Neuronal stem cell (in vitro differentiated cells): ENCODE data around the gene DOHH.
"Not testable (repeated sequence)": the region's sequence is repeated elsewhere in the genome, so short reads cannot be mapped to it uniquely, and the experiment has no call there.

Experiments
- DNase-seq: peaks from one replicate; pipeline ENCODE4 v3.0.0-alpha.2; 2013; ENCODE audit warnings: low spot score
- H2AFZ ChIP-seq: one replicate; pipeline ENCODE4 v1.6.1; 2013; ENCODE audit warnings: mild to moderate bottlenecking, low read length, inconsistent platforms
- H2AK5ac ChIP-seq: 2 replicates; pipeline ENCODE4 v1.6.1; 2013; ENCODE audit warnings: low read depth, mild to moderate bottlenecking, inconsistent platforms, low read length, moderate library complexity, mixed read lengths
- H2BK120ac ChIP-seq: 2 replicates; pipeline ENCODE4 v1.6.1; 2013; ENCODE audit warnings: low read depth, mild to moderate bottlenecking, inconsistent platforms, low read length, moderate library complexity, mixed read lengths
- H2BK12ac ChIP-seq: one replicate; pipeline ENCODE4 v1.6.1; 2013; ENCODE audit warnings: low read length, inconsistent platforms
- H2BK15ac ChIP-seq: 2 replicates; pipeline ENCODE4 v1.6.1; 2013; ENCODE audit warnings: mild to moderate bottlenecking, low read length, inconsistent platforms, mixed read lengths
- H2BK5ac ChIP-seq: one replicate; pipeline ENCODE4 v1.6.1; 2013; ENCODE audit warnings: inconsistent platforms, mild to moderate bottlenecking, low read length, moderate library complexity
- H3K14ac ChIP-seq: one replicate; pipeline ENCODE4 v1.6.1; 2013; ENCODE audit warnings: low read length, inconsistent platforms
- H3K18ac ChIP-seq: 2 replicates; pipeline ENCODE4 v1.6.1; 2013; ENCODE audit warnings: low read length, inconsistent platforms
- H3K23ac ChIP-seq: 2 replicates; pipeline ENCODE4 v1.6.1; 2013; ENCODE audit warnings: low read depth, mild to moderate bottlenecking, mixed read lengths, low read length, inconsistent platforms; ENCODE audit not compliant: poor library complexity
- H3K27ac ChIP-seq: replicated peaks from 3 replicates; pipeline ENCODE4 v1.5.1; 2013; ENCODE audit warnings: low read length, inconsistent platforms
- H3K27me3 ChIP-seq, 3 experiments: 2 replicates each; pipeline ENCODE4 v1.6.1; 2013; ENCODE audit warnings: low read length in 3 of 3, mild to moderate bottlenecking in 2 of 3, inconsistent platforms in 1 of 3, low read depth in 1 of 3, mixed read lengths in 1 of 3, moderate library complexity in 1 of 3; ENCODE audit not compliant: control insufficient read depth in 3 of 3, insufficient read depth in 3 of 3
- H3K36me3 ChIP-seq, 2 donors: replicated peaks in 1 of 2; 2 replicates each; pipeline ENCODE4 v1.6.1; 2013; ENCODE audit warnings: low read length in 2 of 2; ENCODE audit not compliant: control insufficient read depth in 2 of 2, insufficient read depth in 2 of 2
- H3K4ac ChIP-seq: 2 replicates; pipeline ENCODE4 v1.6.1; 2013; ENCODE audit warnings: inconsistent platforms, mild to moderate bottlenecking, low read length, moderate library complexity
- H3K4me1 ChIP-seq, 2 donors: 1 replicate in 1 of 2; 2 replicates in 1 of 2; pipeline ENCODE4 v1.6.1; 2013; ENCODE audit warnings: low read length in 2 of 2, low read depth in 1 of 2; ENCODE audit not compliant: control insufficient read depth in 2 of 2, insufficient read depth in 1 of 2
- H3K4me2 ChIP-seq: one replicate; pipeline ENCODE4 v1.6.1; 2013; ENCODE audit warnings: mild to moderate bottlenecking, low read length, inconsistent platforms; ENCODE audit not compliant: insufficient read depth, poor library complexity, severe bottlenecking
- H3K4me3 ChIP-seq, 2 donors: 2 replicates each; pipeline ENCODE4 v1.5.1; 2013; ENCODE audit warnings: low read length in 2 of 2, mild to moderate bottlenecking in 2 of 2, inconsistent platforms in 1 of 2, moderate library complexity in 1 of 2
- H3K79me1 ChIP-seq: one replicate; pipeline ENCODE4 v1.6.1; 2013; ENCODE audit warnings: low read depth, mild to moderate bottlenecking, inconsistent platforms, low read length, moderate library complexity
- H3K9ac ChIP-seq: one replicate; pipeline ENCODE4 v1.6.1; 2013; ENCODE audit warnings: mild to moderate bottlenecking, low read depth, low read length, inconsistent platforms; ENCODE audit not compliant: poor library complexity
- H3K9me3 ChIP-seq, 2 donors: replicated peaks in 1 of 2; 2 replicates each; pipeline versions ENCODE3 to v1.6.1; 2013; ENCODE audit warnings: low read length in 2 of 2, mild to moderate bottlenecking in 2 of 2, inconsistent platforms in 1 of 2, low read depth in 1 of 2, mixed read lengths in 1 of 2, moderate library complexity in 1 of 2; ENCODE audit not compliant: control insufficient read depth in 2 of 2, insufficient read depth in 1 of 2
- H4K8ac ChIP-seq: one replicate; pipeline ENCODE4 v1.6.1; 2013; ENCODE audit warnings: low read depth, mild to moderate bottlenecking, inconsistent platforms, low read length, moderate library complexity
- H4K91ac ChIP-seq: one replicate; pipeline ENCODE4 v1.6.1; 2013; ENCODE audit warnings: low read length, low read depth, mild to moderate bottlenecking, inconsistent platforms; ENCODE audit not compliant: poor library complexity
- WGBS, 2 donors: extraction: QIAGEN DNeasy Blood & Tissue Kit; methylation state at CpG; one replicate each; pipeline ENCODE4 v1.1.7; 2013; ENCODE audit warnings: missing lambda C conversion rate in 2 of 2, mixed read lengths in 1 of 2; ENCODE audit not compliant: insufficient read length in 2 of 2, insufficient replicate concordance in 1 of 2; ENCODE audit errors: extremely low coverage in 2 of 2; 5-methylcytosine and 5-hydroxymethylcytosine counted together

DOHH gene

GRCh38 chr19:3451451-3451866 is 49.0 kb downstream of the DOHH start:
- Histone ChIP-seq H4K91ac (no peak overlapping the region), H3K79me1 (peaks cover 2% of the 10 kb centered on the region), H2BK120ac (no peak overlapping the region), H3K36me3 (peaks cover 0 to 3% of the 10 kb centered on the region in 2 donors), H2BK12ac (no peak overlapping the region), H3K14ac (no peak overlapping the region), H3K23ac (no peak overlapping the region), H3K27me3 (no peaks in the 10 kb centered on the region), H3K4me1 (no peaks in the 10 kb centered on the region), H4K8ac (no peak overlapping the region), H2BK5ac (no peak overlapping the region), H2AK5ac (no peak overlapping the region), H3K4ac (no peak overlapping the region), H3K9ac (no peak overlapping the region), H3K4me3 (no peak overlapping the region), H2BK15ac (no peak overlapping the region), H3K4me2 (no peak overlapping the region), H3K18ac (no peak overlapping the region), H3K9me3 (no peaks in the 10 kb centered on the region), H2AFZ (no peak overlapping the region), H3K27ac (no peak overlapping the region)
- no CpG with 5 or more reads among the region's 10 CpGs for WGBS, 2 donors
- no peak for DNase-seq

DNA sequence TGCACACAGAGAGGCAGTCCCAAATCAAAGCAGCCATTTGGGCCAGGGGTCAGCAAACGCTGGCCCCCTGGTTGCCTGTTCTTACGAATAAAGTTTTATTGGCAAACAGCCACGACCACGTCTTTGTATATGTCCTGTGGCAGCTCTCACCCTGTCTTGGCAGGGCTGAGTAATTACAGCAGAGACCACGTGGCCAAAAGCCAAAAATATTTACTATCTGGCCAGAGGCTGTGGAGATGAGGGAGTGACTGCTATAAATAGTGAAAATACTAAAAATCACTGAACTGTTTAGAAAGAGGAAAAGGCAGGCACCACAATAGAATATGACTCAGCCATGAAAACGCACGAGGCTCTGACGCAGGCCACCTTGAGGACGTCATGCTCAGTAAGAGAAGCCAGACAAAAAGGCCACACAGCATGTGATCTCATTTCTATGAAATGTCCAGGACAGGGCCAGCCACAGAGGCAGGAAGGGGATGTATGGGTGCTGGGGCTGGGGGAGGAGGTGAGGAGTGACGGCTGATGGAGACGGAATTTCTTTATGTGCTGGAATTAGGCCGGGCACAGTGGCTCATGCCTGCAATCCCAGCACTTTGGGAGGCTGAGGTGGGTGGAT is 49.6 kb downstream of the DOHH start:
- H2AK5ac ChIP-seq = no peak overlapping the region
- no peaks in the 10 kb centered on the region for H3K4me1 ChIP-seq
- H3K79me1 ChIP-seq = peaks cover 2% of the 10 kb centered on the region
- DNase-seq = no peak
- H2AFZ ChIP-seq = no peak overlapping the region
- no peak overlapping the region for H4K8ac ChIP-seq
- no peak overlapping the region for H3K4me2 ChIP-seq
- H2BK120ac ChIP-seq = no peak overlapping the region
- peaks cover 0 to 3% (median 0%) of the 10 kb centered on the region in 3 experiments for H3K27me3 ChIP-seq
- no peak overlapping the region for H3K18ac ChIP-seq
- H2BK5ac ChIP-seq = no peak overlapping the region
- WGBS, 2 donors = no CpG with 5 or more reads among the region's 12 CpGs
- no peak overlapping the region for H3K9ac ChIP-seq
- no peak overlapping the region for H3K4me3 ChIP-seq
- H3K4ac ChIP-seq = no peak overlapping the region
- H2BK12ac ChIP-seq = no peak overlapping the region
- H3K36me3 ChIP-seq = peaks cover 0 to 3% of the 10 kb centered on the region in 2 donors
- no peak overlapping the region for H2BK15ac ChIP-seq
- H3K9me3 ChIP-seq = no peaks in the 10 kb centered on the region
- H3K14ac ChIP-seq = no peak overlapping the region
- H3K27ac ChIP-seq = no peak overlapping the region
- no peak overlapping the region for H3K23ac ChIP-seq
- no peak overlapping the region for H4K91ac ChIP-seq

- H3K36me3 ChIP-seq = peaks cover 3% of the 10 kb centered on the region in 2 donors
- no peak overlapping the region for H3K27ac ChIP-seq
- H2AK5ac ChIP-seq = peak overlapping the region; percentile 63
- peaks cover 0 to 7% (median 0%) of the 10 kb centered on the region in 3 experiments for H3K27me3 ChIP-seq
- H4K8ac ChIP-seq = no peak overlapping the region
- peak overlapping the region; percentile 57 for H2BK15ac ChIP-seq
- DNase-seq = no peak
- H2BK12ac ChIP-seq = peak overlapping the region; percentile 58
- peak overlapping the region; percentile 31 for H3K4ac ChIP-seq
- H3K79me1 ChIP-seq = peaks cover 4% of the 10 kb centered on the region
- no peak overlapping the region for H4K91ac ChIP-seq
- H3K4me1 ChIP-seq = peaks cover 7 to 9% of the 10 kb centered on the region in 2 donors
- peak overlapping the region; percentile 39 for H2BK5ac ChIP-seq
- no peak overlapping the region for H3K23ac ChIP-seq
- peaks cover 0 to 4% of the 10 kb centered on the region in 2 donors for H3K9me3 ChIP-seq
- no peak overlapping the region for H3K4me2 ChIP-seq
- no peak overlapping the region for H2BK120ac ChIP-seq
- no peak overlapping the region for H2AFZ ChIP-seq
- H3K4me3 ChIP-seq = no peak overlapping the region
- H3K9ac ChIP-seq = no peak overlapping the region
- no peak overlapping the region for H3K18ac ChIP-seq
- peak overlapping the region; percentile 32 for H3K14ac ChIP-seq
- no CpG with 5 or more reads among the region's 28 CpGs for WGBS, 2 donors
Observed at GRCh38 chr19:3448616-3449334, 51.7 kb downstream of the DOHH start.

DNA sequence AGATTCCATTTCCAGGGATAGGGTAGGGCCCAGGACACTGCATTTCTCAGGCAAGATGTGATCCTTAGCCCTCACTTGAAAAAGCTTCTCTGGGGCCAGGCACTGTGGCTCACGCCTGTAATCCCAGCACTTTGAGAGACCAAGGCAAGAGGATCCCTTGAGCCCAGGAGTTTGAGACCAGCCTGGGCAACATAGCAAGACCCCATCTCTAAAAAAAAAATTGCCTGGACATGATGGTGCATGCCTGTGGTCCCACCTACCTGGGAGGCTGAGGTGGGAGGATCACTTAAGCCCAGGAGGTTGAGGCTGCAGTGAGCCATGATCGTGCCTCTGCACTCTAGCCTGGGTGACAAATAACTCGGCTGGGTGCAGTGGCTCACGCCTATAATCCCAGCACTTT is 53.8 kb downstream of the DOHH start:
- H2BK12ac ChIP-seq, DNase-seq, H3K79me1 ChIP-seq, H3K14ac ChIP-seq, H3K9me3 ChIP-seq, H3K27me3 ChIP-seq, H3K18ac ChIP-seq, H3K9ac ChIP-seq, H4K91ac ChIP-seq, H2AFZ ChIP-seq, H3K23ac ChIP-seq, H2BK15ac ChIP-seq, H2AK5ac ChIP-seq, H3K4me2 ChIP-seq, H3K4ac ChIP-seq, H3K4me3 ChIP-seq, H4K8ac ChIP-seq, H3K27ac ChIP-seq, H2BK120ac ChIP-seq, H2BK5ac ChIP-seq, H3K36me3 ChIP-seq: not testable (repeated sequence)
- WGBS, 2 donors = no CpG with 5 or more reads among the region's 4 CpGs
- peaks cover 16 to 19% of the 10 kb centered on the region in 2 donors for H3K4me1 ChIP-seq
